ENCODE results near the gene IL2RA. TPM values are rescaled to one million over a fixed set of nuclear protein-coding genes. Genes with fewer than 3 reads are reported as not detected.

IL2RA gene
- total and polyA plus RNA-seq, 9 of the 15 experiments (the other 6 are each of a cell fraction or from before 2014, with no cell fraction given) = 0.95 TPM; not detected in 8

- peak; percentile 92 for TF ChIP-seq TRIM28 (IDR thresholded peaks at IDR 0.05)
- TF ChIP-seq ELK3 (CRISPR knock-in tag; IDR thresholded peaks at IDR 0.05) = no peak
- peak; percentile 35; the same call in 1 of the 2 replicates for TF ChIP-seq L3MBTL2 (IDR thresholded peaks at IDR 0.05)
- peak; percentile 22; the same call in 1 of the 2 replicates for TF ChIP-seq MGA (IDR thresholded peaks at IDR 0.05)
- peak; percentile 17; the same call in 1 of the 2 replicates for TF ChIP-seq MBD2 (IDR thresholded peaks at IDR 0.05; ENCODE audit: borderline replicate concordance, low read depth)
- peak; percentile 37; the same call in 1 of the 2 replicates for TF ChIP-seq SPI1 (IDR thresholded peaks at IDR 0.05; ENCODE audit: borderline replicate concordance, low read depth, low read length)
- TF ChIP-seq ZNF589 (CRISPR knock-in tag; IDR thresholded peaks at IDR 0.05; ENCODE audit: low read depth) = peak; percentile 60; the same call in 1 of the 2 replicates
- no peak for TF ChIP-seq XRCC5 (IDR thresholded peaks at IDR 0.05; ENCODE audit: low read depth, low read length)
- TF ChIP-seq ZNF316 (IDR thresholded peaks at IDR 0.05) = peak; percentile 91
- peak; percentile 85 for TF ChIP-seq SMARCA4 (IDR thresholded peaks at IDR 0.05)
- TF ChIP-seq HDAC1 (IDR thresholded peaks at IDR 0.05) = 0 out of 4 replicates have a peak, but pooled peaks of 1 of the 2 experiments have one; percentile 31
- TF ChIP-seq STAT5A (IDR thresholded peaks at IDR 0.05; ENCODE audit: borderline replicate concordance, low read length) = peak; percentile 82
- 0 out of 2 replicates have a peak, but pooled peaks have one; percentile 34 for TF ChIP-seq ZNF766 (CRISPR knock-in tag; conservative IDR thresholded peaks at IDR 0.05)
- no peak for TF ChIP-seq ADNP (tag; IDR thresholded peaks at IDR 0.05)
Observed at GRCh38 chr10:5971315-5971832, 90.8 kb downstream of the IL2RA start (continued).
